Cardiac fibroblast (primary cell): ENCODE data around the gene ADAM17.
A peak's percentile ranks its signal among the peaks of the same experiment; 100 is the strongest.

ENCODE experiments used
- DNase-seq, 2 donors: peaks; one replicate each; pipeline versions ENCODE4 v3.0.0 to v3.0.0-alpha.2; 2010; ENCODE audit warnings: low read depth in 2 of 2
- H3K4me3 ChIP-seq, 2 donors: replicated peaks in 1 of 2; 1 replicate in 1 of 2; 2 replicates in 1 of 2; pipeline ENCODE4 v1.5.1; 2011; ENCODE audit warnings: low read depth in 2 of 2, low read length in 2 of 2, mild to moderate bottlenecking in 2 of 2, moderate library complexity in 1 of 2
- TF ChIP-seq, protein P1 (sequence below): IDR thresholded peaks from one replicate; pipeline ENCODE4 v1.5.1; 2011; ENCODE audit warnings: low read depth, mild to moderate bottlenecking, low read length, inconsistent platforms

Gene ADAM17

GRCh38 chr2:9460441-9461017 lies 95.1 kb downstream of the ADAM17 start:
- no peak overlapping the region for H3K4me3 ChIP-seq
- no peak for DNase-seq
- TF ChIP-seq, protein P1, sequence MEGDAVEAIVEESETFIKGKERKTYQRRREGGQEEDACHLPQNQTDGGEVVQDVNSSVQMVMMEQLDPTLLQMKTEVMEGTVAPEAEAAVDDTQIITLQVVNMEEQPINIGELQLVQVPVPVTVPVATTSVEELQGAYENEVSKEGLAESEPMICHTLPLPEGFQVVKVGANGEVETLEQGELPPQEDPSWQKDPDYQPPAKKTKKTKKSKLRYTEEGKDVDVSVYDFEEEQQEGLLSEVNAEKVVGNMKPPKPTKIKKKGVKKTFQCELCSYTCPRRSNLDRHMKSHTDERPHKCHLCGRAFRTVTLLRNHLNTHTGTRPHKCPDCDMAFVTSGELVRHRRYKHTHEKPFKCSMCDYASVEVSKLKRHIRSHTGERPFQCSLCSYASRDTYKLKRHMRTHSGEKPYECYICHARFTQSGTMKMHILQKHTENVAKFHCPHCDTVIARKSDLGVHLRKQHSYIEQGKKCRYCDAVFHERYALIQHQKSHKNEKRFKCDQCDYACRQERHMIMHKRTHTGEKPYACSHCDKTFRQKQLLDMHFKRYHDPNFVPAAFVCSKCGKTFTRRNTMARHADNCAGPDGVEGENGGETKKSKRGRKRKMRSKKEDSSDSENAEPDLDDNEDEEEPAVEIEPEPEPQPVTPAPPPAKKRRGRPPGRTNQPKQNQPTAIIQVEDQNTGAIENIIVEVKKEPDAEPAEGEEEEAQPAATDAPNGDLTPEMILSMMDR, result no peak

DNA sequence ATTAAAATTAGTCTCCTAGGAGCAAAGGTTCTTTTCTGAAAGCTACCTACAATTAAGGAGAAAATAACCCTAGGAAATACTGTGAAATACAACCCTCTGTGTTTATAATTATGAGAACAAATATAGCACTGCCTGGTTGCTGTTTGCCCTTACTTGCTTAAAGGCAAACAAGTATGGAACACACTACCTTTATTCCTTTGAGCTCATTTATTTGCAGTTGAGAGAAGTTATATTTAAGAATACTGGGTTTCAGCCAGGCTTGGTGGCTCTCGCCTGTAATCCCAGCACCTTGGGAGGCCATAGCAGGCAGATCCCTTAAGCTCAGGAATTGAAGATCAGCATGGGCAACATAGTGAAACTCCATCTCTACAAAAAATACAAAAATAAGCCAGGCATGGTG lies 104.4 kb downstream of the ADAM17 start:
- no peak for DNase-seq
- H3K4me3 ChIP-seq, result no peak overlapping the region
- TF ChIP-seq, protein P1, result no peak

DNA sequence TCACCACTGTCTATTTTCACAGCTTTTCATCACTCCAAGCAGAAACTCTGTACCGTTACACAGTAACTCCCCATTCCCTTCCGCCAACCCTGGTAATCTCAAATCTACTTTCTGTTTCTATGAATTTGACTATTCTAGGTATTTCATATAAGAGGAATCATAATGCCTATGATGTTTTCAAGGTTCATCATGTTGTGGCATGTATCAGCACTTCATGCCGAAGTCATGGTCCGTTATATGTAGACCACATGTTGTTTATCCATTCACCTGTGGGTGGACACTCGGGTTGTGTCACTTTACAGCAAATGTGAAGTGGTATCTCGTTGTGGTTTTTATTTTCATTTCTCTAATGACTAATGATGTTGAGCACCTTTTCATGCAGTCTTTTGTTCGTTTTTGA lies 110.5 kb downstream of the ADAM17 start:
- no peak overlapping the region for H3K4me3 ChIP-seq
- TF ChIP-seq, protein P1, result no peak
- no peak for DNase-seq

- H3K4me3 ChIP-seq, result no peak overlapping the region
- TF ChIP-seq, protein P1, result no peak
- no peak for DNase-seq
These were observed 112.1 kb downstream of the ADAM17 start for GRCh38 chr2:9443526-9443925.

GRCh38 chr2:9441556-9441955 lies 114.1 kb downstream of the ADAM17 start:
- no peak overlapping the region for H3K4me3 ChIP-seq
- DNase-seq, result no peak
- TF ChIP-seq, protein P1, result no peak

DNA sequence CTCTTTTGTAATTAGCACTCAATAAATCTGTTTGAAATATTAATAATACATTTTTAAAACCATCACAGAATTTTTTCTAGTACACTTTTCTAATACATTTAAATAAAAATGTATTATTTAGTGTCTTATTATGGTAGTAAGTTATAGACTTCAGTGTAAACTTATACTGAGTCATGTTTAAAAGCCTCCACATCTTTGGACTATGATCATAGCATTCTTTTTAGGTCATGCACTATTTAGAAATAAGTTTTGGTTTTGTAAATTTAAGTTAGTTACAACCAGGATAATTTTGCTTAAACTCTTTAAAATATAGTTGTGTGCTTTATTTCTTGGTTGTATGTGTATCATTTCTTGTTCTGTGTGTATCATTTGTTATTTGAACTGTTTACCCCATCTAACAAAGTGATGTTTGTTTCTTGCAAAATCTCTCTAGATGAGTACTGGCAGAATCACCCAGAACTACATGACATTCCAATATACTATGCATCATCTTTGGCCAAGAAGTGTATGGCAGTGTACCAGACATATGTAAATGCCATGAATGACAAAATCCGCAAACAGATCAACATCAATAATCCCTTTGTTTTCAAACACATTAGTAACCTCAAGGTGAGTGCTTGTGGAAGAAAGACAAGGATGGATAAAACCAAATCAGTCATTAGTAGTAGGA lies 115.4 kb downstream of the ADAM17 start:
- TF ChIP-seq, protein P1, result no peak
- peak; percentile 42 to 84 for DNase-seq
- H3K4me3 ChIP-seq, result no peak overlapping the region
